Caco-2 (cell line): ENCODE data around the gene TMEM260. TPM values are rescaled to one million over a fixed set of nuclear protein-coding genes. Genes with fewer than 3 reads are reported as not detected.

Experiments
- BruUV-seq: library from RNA; stranded (reverse); fragments of 400-500 nt; replicated peaks from 2 replicates; lab custom pipeline; 2021; lab: Mats Ljungman, UMichigan
- CTCF ChIA-PET: fragments of 300-600 bp; sonication (Branson Sonifier 250); formaldehyde crosslinking; loops from one replicate; lab custom pipeline; 2022; ENCODE audit warnings: antibody characterized with exemption; lab: Charles Lee
- POLR2A ChIA-PET: fragments of 300-600 bp; sonication (Branson Sonifier 250); formaldehyde crosslinking; loops from one replicate; lab custom pipeline; 2022; ENCODE audit warnings: antibody characterized with exemption; lab: Charles Lee
- DNase-seq, 2 experiments: peaks; one replicate each; pipeline versions ENCODE4 v3.0.0 to v3.0.0-alpha.2; 2020 to 2022
- H3K27me3 ChIP-seq: replicated peaks from 2 replicates; pipeline ENCODE4 v1.6.0; 2011; ENCODE audit warnings: low read length; ENCODE audit not compliant: control insufficient read depth, insufficient read depth
- H3K36me3 ChIP-seq: 2 replicates; pipeline ENCODE4 v1.5.1; 2011; ENCODE audit warnings: low read length; ENCODE audit not compliant: control insufficient read depth, insufficient read depth
- H3K4me1 ChIP-seq: fragments of 250-450 bp; sonication (Bioruptor Pico); 2 replicates; pipeline ENCODE4 v1.5.1; 2020; ENCODE audit warnings: mild to moderate bottlenecking
- H3K4me3 ChIP-seq: 2 replicates; pipeline ENCODE4 v1.5.1; 2011; ENCODE audit warnings: low read depth, mild to moderate bottlenecking, control low read depth, low read length
- H3K9me3 ChIP-seq: fragments of 250-450 bp; sonication (Bioruptor Pico); 2 replicates; pipeline ENCODE4 v1.5.1; 2020; ENCODE audit warnings: mild to moderate bottlenecking, moderate library complexity
- H3K27ac Mint-ChIP-seq: one replicate; pipeline ENCODE4 v1.8.0; 2022; ENCODE audit warnings: mixed read lengths; ENCODE audit not compliant: unreplicated experiment
- H3K27me3 Mint-ChIP-seq: one replicate; pipeline ENCODE4 v1.8.0; 2022; ENCODE audit warnings: mixed read lengths; ENCODE audit not compliant: insufficient read depth, unreplicated experiment
- H3K36me3 Mint-ChIP-seq: one replicate; pipeline ENCODE4 v1.8.0; 2022; ENCODE audit warnings: mild to moderate bottlenecking, mixed read lengths; ENCODE audit not compliant: insufficient read depth, unreplicated experiment
- H3K4me1 Mint-ChIP-seq: one replicate; pipeline ENCODE4 v1.8.0; 2022; ENCODE audit warnings: low read depth, mixed read lengths; ENCODE audit not compliant: unreplicated experiment
- H3K4me3 Mint-ChIP-seq: one replicate; pipeline ENCODE4 v1.8.0; 2022; ENCODE audit warnings: mild to moderate bottlenecking, moderate library complexity, mixed read lengths; ENCODE audit not compliant: unreplicated experiment
- H3K9me3 Mint-ChIP-seq: one replicate; pipeline ENCODE4 v1.8.0; 2022; ENCODE audit warnings: mixed read lengths; ENCODE audit not compliant: unreplicated experiment
- intact Hi-C: fragments of 100-400 bp; cut with micrococcal nuclease; formaldehyde crosslinking; loops from one replicate; pipeline ENCODE4 v1.10.0; 2022; ENCODE audit not compliant: unreplicated experiment
- total RNA-seq: library from RNA; stranded (reverse); gene quantifications from 2 replicates; pipeline ENCODE4 v1.2.3, GENCODE V29; 2022
- TF ChIP-seq, protein P1 (sequence below), 2 experiments: fragments of 200-600 bp in 1 of 2; IDR thresholded peaks; 1 replicate in 1 of 2; 2 replicates in 1 of 2; pipeline versions ENCODE4 v1.5.1 to v1.8.0; 2011 to 2022; ENCODE audit warnings: antibody characterized with exemption in 1 of 2, control low read depth in 1 of 2, inconsistent platforms in 1 of 2, low read depth in 1 of 2, low read length in 1 of 2, mild to moderate bottlenecking in 1 of 2, moderate library complexity in 1 of 2; ENCODE audit not compliant: insufficient read depth in 1 of 2, severe bottlenecking in 1 of 2, unreplicated experiment in 1 of 2

TMEM260 gene
- total RNA-seq, 1 experiment from 2014 or later, result 32.3 TPM

GRCh38 chr14:56559182-56559581 lies 20.4 kb upstream of the TMEM260 start:
- Mint-ChIP-seq H3K36me3 (no peaks in the 10 kb centered on the region), H3K4me3 (no peak overlapping the region), H3K9me3 (peaks cover 14% of the 10 kb centered on the region), H3K27ac (no peak overlapping the region), H3K27me3 (peaks cover 8% of the 10 kb centered on the region), H3K4me1 (no peaks in the 10 kb centered on the region)
- POLR2A ChIA-PET, result no interaction called here
- no peak for DNase-seq
- Histone ChIP-seq H3K27me3 (no peaks in the 10 kb centered on the region), H3K4me3 (no peak overlapping the region), H3K36me3 (no peaks in the 10 kb centered on the region), H3K4me1 (0 out of 2 replicates have a peak, but pooled peaks cover 4% of the 10 kb centered on the region), H3K9me3 (no peaks in the 10 kb centered on the region)
- intact Hi-C loops, result loop anchor here (5.0 kb wide), 2 partner anchors 103 to 628 kb away; no protein-coding TSS in a partner anchor
- CTCF ChIA-PET, result interaction anchor here (0.8 kb wide), 1 partner anchor 31 kb away, joined by 6 read pairs; no protein-coding TSS in a partner anchor
- no TSS peak for BruUV-seq
- TF ChIP-seq, protein P1, sequence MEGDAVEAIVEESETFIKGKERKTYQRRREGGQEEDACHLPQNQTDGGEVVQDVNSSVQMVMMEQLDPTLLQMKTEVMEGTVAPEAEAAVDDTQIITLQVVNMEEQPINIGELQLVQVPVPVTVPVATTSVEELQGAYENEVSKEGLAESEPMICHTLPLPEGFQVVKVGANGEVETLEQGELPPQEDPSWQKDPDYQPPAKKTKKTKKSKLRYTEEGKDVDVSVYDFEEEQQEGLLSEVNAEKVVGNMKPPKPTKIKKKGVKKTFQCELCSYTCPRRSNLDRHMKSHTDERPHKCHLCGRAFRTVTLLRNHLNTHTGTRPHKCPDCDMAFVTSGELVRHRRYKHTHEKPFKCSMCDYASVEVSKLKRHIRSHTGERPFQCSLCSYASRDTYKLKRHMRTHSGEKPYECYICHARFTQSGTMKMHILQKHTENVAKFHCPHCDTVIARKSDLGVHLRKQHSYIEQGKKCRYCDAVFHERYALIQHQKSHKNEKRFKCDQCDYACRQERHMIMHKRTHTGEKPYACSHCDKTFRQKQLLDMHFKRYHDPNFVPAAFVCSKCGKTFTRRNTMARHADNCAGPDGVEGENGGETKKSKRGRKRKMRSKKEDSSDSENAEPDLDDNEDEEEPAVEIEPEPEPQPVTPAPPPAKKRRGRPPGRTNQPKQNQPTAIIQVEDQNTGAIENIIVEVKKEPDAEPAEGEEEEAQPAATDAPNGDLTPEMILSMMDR (IDR thresholded peaks at IDR 0.05; ENCODE audit: insufficient read depth in 1 of 2, low read depth in 1 of 2, low read length in 1 of 2, severe bottlenecking in 1 of 2, unreplicated experiment in 1 of 2), result no peak

DNA sequence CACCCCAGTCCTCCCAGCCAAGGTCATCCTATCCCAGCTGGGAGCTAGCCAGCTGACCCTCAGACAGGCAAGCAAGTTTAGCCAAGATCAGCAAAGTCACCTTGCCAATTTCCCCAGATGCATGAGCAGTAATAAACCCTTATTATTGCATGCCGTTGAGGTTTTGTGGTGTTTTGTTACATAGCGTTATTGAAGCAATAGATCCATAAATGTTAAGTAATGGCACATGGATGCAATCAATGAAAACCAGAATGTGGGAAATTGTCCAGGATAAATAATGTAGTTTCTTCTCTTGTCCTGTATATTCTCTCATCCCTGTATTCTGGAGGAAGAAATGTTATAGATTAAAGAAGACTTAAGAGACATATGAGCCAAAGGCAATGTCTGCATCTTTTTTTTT lies 18.0 kb upstream of the TMEM260 start:
- ChIA-PET CTCF (no interaction called here), POLR2A (no interaction called here)
- Histone ChIP-seq H3K4me3 (no peak overlapping the region), H3K36me3 (no peaks in the 10 kb centered on the region), H3K4me1 (no peaks in the 10 kb centered on the region), H3K27me3 (no peaks in the 10 kb centered on the region), H3K9me3 (no peaks in the 10 kb centered on the region)
- intact Hi-C loops, result no loop called here
- peaks cover 14% of the 10 kb centered on the region for H3K9me3 Mint-ChIP-seq
- TF ChIP-seq, protein P1 (IDR thresholded peaks at IDR 0.05; ENCODE audit: insufficient read depth in 1 of 2, low read depth in 1 of 2, low read length in 1 of 2, severe bottlenecking in 1 of 2, unreplicated experiment in 1 of 2), result no peak
- no TSS peak for BruUV-seq
- no peaks in the 10 kb centered on the region for H3K36me3 Mint-ChIP-seq
- DNase-seq, result no peak
- H3K4me3 Mint-ChIP-seq, result no peak overlapping the region
- H3K27me3 Mint-ChIP-seq, result peaks cover 11% of the 10 kb centered on the region
- no peak overlapping the region for H3K27ac Mint-ChIP-seq
- H3K4me1 Mint-ChIP-seq, result no peaks in the 10 kb centered on the region

- Mint-ChIP-seq H3K4me1 (no peaks in the 10 kb centered on the region), H3K4me3 (no peak overlapping the region), H3K27me3 (peaks cover 14% of the 10 kb centered on the region), H3K36me3 (no peaks in the 10 kb centered on the region), H3K27ac (no peak overlapping the region), H3K9me3 (peaks cover 14% of the 10 kb centered on the region)
- Histone ChIP-seq H3K4me3 (no peak overlapping the region), H3K9me3 (no peaks in the 10 kb centered on the region), H3K4me1 (no peaks in the 10 kb centered on the region), H3K36me3 (no peaks in the 10 kb centered on the region), H3K27me3 (no peaks in the 10 kb centered on the region)
- intact Hi-C loops, result no loop called here
- CTCF ChIA-PET, result no interaction called here
- TF ChIP-seq, protein P1 (IDR thresholded peaks at IDR 0.05; ENCODE audit: insufficient read depth in 1 of 2, low read depth in 1 of 2, low read length in 1 of 2, severe bottlenecking in 1 of 2, unreplicated experiment in 1 of 2), result no peak
- no peak for DNase-seq
- BruUV-seq, result no TSS peak
- POLR2A ChIA-PET, result interaction anchor here (0.7 kb wide), 1 partner anchor 596 kb away, joined by 7 read pairs; no protein-coding TSS in a partner anchor
These were observed 16.7 kb upstream of the TMEM260 start for GRCh38 chr14:56562883-56563282.
